ENCODE results near the gene UBL4B.
A peak's percentile ranks its signal among the peaks of the same experiment; 100 is the strongest.

UBL4B gene

DNA sequence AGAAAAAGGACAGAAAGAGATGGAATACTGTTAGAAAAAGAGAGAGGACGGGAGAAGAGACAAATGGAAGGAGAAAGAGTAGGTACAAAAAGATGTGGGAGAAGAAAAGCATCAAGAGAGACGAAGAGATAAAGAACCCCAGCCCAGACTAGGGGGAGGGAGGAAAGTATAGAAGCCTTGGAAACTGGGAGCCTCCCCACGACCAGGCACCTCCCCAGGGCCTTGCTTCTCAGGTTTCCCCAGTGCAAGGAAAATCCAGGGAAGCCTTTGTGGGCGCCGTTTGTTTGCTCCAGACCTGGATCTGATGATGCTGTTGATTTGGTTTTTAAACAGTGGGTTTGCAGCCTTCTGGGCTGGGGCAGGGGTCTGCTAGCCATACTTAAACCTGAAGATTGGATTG lies 26.6 kb upstream of the UBL4B start:
- no peak overlapping the region for H3K4me2 ChIP-seq (ENCODE audit: low read length)
- no peaks in the 10 kb centered on the region for H3K36me3 ChIP-seq (ENCODE audit: insufficient read depth, low read length)
- H3K4me1 ChIP-seq (ENCODE audit: insufficient read depth, low read length, severe bottlenecking) = no peaks in the 10 kb centered on the region
- no peaks in the 10 kb centered on the region for H3K79me2 ChIP-seq (ENCODE audit: insufficient read depth, low read length)
- no peak overlapping the region for H3K9ac ChIP-seq (ENCODE audit: low read length)
- H3K9me2 ChIP-seq (ENCODE audit: low read depth, low read length) = no peaks in the 10 kb centered on the region
- H4K20me1 ChIP-seq (ENCODE audit: insufficient read depth, low read length) = no peaks in the 10 kb centered on the region
- peaks cover 17% of the 10 kb centered on the region for H3K27me3 ChIP-seq (ENCODE audit: insufficient read depth, low read length)
- no peak overlapping the region for H2AFZ ChIP-seq (ENCODE audit: low read length)
- no peaks in the 10 kb centered on the region for H3K9me3 ChIP-seq (ENCODE audit: low read length)
- no peaks in the 10 kb centered on the region for H3F3A ChIP-seq (ENCODE audit: insufficient read depth, low read length)
- no peak overlapping the region for H3K27ac ChIP-seq (ENCODE audit: low read depth, low read length, poor library complexity, severe bottlenecking)
- H3K4me3 ChIP-seq (ENCODE audit: low read depth, low read length, poor library complexity, severe bottlenecking) = no peak overlapping the region
- TF ChIP-seq, protein P1, sequence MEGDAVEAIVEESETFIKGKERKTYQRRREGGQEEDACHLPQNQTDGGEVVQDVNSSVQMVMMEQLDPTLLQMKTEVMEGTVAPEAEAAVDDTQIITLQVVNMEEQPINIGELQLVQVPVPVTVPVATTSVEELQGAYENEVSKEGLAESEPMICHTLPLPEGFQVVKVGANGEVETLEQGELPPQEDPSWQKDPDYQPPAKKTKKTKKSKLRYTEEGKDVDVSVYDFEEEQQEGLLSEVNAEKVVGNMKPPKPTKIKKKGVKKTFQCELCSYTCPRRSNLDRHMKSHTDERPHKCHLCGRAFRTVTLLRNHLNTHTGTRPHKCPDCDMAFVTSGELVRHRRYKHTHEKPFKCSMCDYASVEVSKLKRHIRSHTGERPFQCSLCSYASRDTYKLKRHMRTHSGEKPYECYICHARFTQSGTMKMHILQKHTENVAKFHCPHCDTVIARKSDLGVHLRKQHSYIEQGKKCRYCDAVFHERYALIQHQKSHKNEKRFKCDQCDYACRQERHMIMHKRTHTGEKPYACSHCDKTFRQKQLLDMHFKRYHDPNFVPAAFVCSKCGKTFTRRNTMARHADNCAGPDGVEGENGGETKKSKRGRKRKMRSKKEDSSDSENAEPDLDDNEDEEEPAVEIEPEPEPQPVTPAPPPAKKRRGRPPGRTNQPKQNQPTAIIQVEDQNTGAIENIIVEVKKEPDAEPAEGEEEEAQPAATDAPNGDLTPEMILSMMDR (IDR thresholded peaks at IDR 0.05; ENCODE audit: low read length) = no peak
- no peak for TF ChIP-seq EZH2 (IDR thresholded peaks at IDR 0.05; ENCODE audit: borderline replicate concordance, low read length)

DNA sequence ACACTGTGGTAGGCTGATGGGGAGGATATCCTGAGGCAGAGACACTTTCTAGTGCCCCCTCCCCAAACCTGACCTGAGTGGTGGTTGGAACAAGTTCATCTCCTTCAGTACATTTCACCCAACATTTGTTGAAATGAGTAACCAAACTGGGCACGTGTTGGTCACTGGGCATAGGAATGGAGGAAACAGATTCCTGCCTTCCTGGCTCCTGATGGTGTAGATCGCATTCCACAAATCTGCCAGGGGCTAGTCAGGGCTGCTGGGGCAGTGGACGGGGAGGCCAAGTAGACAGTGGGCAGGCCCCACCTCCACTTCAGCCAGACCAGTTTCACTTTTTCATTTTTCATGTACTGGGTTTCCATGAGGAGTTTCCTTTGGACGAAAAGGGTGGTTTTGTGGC lies 25.3 kb upstream of the UBL4B start:
- H3K4me3 ChIP-seq (ENCODE audit: low read depth, low read length, poor library complexity, severe bottlenecking) = no peak overlapping the region
- H3K9me2 ChIP-seq (ENCODE audit: low read depth, low read length) = no peaks in the 10 kb centered on the region
- no peaks in the 10 kb centered on the region for H3K9me3 ChIP-seq (ENCODE audit: low read length)
- peaks cover 17% of the 10 kb centered on the region for H3K27me3 ChIP-seq (ENCODE audit: insufficient read depth, low read length)
- H2AFZ ChIP-seq (ENCODE audit: low read length) = no peak overlapping the region
- no peak overlapping the region for H3K4me2 ChIP-seq (ENCODE audit: low read length)
- H3K27ac ChIP-seq (ENCODE audit: low read depth, low read length, poor library complexity, severe bottlenecking) = no peak overlapping the region
- H3K9ac ChIP-seq (ENCODE audit: low read length) = no peak overlapping the region
- no peaks in the 10 kb centered on the region for H3K36me3 ChIP-seq (ENCODE audit: insufficient read depth, low read length)
- no peaks in the 10 kb centered on the region for H4K20me1 ChIP-seq (ENCODE audit: insufficient read depth, low read length)
- no peaks in the 10 kb centered on the region for H3K79me2 ChIP-seq (ENCODE audit: insufficient read depth, low read length)
- no peaks in the 10 kb centered on the region for H3K4me1 ChIP-seq (ENCODE audit: insufficient read depth, low read length, severe bottlenecking)
- H3F3A ChIP-seq (ENCODE audit: insufficient read depth, low read length) = no peaks in the 10 kb centered on the region
- TF ChIP-seq, protein P1 (IDR thresholded peaks at IDR 0.05; ENCODE audit: low read length) = no peak
- TF ChIP-seq EZH2 (IDR thresholded peaks at IDR 0.05; ENCODE audit: borderline replicate concordance, low read length) = no peak

DNA sequence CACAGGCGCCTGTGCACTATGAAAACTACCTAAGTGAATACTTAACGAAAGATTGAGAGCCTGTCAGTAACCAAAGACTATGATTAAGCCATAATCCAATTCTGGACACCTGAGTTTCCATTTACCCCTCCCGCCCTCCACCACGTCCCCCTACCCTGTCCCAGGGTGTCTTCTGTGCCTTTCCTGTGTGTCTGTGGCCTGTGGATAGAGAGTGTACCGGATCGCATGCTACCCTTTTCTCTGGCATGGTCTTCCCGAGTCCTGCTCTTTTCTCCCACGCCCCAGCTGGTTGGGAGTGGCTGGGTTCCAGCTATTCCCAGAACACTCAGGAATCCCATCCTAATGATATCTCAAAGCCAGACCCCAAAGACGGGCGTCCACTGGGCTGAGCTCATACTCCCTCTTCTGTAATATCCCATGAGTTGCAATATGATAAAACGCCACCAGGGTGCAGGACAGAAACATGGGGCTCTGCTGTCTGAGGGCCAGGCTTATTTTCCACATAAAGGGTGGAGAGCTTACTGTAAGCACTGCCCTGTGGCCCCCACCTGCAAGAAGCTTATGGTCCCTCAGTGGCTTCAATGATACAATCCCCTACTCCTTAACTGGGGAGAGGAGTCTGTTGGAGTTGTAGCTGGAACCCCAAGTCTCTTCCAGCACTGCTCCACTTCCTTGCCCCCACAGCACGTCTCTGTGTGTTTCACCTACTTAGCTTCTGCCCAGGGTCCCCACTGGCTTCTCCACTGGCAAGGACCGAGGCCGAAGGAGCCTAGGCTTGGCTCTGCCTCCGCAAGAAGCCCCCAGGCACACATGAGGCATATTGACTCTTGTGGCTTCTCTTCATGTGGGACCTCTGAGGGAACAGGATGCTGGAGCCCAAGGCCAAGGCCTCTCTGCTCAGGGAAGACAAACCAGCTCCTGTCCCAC lies 24.2 kb upstream of the UBL4B start:
- TF ChIP-seq, protein P1 (IDR thresholded peaks at IDR 0.05; ENCODE audit: low read length) = peak; percentile 63
- TF ChIP-seq EZH2 (IDR thresholded peaks at IDR 0.05; ENCODE audit: borderline replicate concordance, low read length) = no peak
- no peaks in the 10 kb centered on the region for H3F3A ChIP-seq (ENCODE audit: insufficient read depth, low read length)
- H2AFZ ChIP-seq (ENCODE audit: low read length) = no peak overlapping the region
- no peak overlapping the region for H3K9ac ChIP-seq (ENCODE audit: low read length)
- H3K36me3 ChIP-seq (ENCODE audit: insufficient read depth, low read length) = no peaks in the 10 kb centered on the region
- no peak overlapping the region for H3K4me2 ChIP-seq (ENCODE audit: low read length)
- H3K27ac ChIP-seq (ENCODE audit: low read depth, low read length, poor library complexity, severe bottlenecking) = no peak overlapping the region
- H3K9me2 ChIP-seq (ENCODE audit: low read depth, low read length) = no peaks in the 10 kb centered on the region
- H3K4me3 ChIP-seq (ENCODE audit: low read depth, low read length, poor library complexity, severe bottlenecking) = no peak overlapping the region
- H3K4me1 ChIP-seq (ENCODE audit: insufficient read depth, low read length, severe bottlenecking) = no peaks in the 10 kb centered on the region
- peaks cover 13% of the 10 kb centered on the region for H3K27me3 ChIP-seq (ENCODE audit: insufficient read depth, low read length)
- no peaks in the 10 kb centered on the region for H4K20me1 ChIP-seq (ENCODE audit: insufficient read depth, low read length)
- H3K79me2 ChIP-seq (ENCODE audit: insufficient read depth, low read length) = no peaks in the 10 kb centered on the region
- no peaks in the 10 kb centered on the region for H3K9me3 ChIP-seq (ENCODE audit: low read length)

Measured in OCI-LY1 (cell line).